ENCODE measurements around the gene MYO1A.
A peak's percentile ranks its signal among the peaks of the same experiment; 100 is the strongest.

MYO1A gene

DNA sequence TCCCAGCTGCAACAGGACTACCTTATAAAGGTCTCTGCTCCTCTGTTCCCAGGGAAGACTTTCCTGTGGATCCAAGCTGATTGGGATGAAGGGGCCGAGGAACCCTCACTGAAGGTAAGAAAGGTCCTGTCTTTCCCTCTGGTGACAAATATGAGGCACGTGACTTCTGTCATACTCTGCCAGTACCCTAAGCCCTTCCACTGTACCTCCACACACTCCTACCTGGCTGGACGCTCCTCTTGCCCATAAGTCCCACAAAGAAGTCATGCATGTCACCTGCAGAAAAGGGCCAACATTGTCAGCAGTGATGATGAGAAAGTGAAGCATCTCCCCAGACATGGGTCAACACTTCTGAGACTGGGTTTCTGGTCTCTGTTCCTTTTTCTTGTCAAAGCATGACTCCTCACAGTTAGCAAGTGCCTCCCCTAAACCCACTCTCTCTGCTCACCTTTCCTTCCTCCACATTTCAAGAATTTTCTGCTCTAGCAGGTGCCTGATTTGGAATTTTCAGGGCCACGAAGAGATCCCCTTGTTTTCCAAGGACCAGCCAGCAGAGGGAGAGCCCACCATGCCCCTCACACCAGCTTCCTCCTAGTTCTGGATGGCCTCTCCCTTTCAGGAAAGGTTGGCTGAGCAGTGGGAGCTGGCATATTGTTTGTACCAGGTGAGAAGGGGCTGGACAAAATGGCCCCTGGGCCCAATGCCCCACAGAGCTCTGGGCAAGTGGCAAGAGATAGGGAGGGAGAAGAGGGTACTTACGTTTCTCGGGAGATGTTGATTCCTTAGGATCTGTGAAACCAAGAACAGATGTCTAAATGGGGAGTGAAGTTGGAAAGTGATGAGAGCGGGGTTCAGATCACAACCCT lies 37.1 kb downstream of the MYO1A start:
- DNase-seq, result no peak

DNA sequence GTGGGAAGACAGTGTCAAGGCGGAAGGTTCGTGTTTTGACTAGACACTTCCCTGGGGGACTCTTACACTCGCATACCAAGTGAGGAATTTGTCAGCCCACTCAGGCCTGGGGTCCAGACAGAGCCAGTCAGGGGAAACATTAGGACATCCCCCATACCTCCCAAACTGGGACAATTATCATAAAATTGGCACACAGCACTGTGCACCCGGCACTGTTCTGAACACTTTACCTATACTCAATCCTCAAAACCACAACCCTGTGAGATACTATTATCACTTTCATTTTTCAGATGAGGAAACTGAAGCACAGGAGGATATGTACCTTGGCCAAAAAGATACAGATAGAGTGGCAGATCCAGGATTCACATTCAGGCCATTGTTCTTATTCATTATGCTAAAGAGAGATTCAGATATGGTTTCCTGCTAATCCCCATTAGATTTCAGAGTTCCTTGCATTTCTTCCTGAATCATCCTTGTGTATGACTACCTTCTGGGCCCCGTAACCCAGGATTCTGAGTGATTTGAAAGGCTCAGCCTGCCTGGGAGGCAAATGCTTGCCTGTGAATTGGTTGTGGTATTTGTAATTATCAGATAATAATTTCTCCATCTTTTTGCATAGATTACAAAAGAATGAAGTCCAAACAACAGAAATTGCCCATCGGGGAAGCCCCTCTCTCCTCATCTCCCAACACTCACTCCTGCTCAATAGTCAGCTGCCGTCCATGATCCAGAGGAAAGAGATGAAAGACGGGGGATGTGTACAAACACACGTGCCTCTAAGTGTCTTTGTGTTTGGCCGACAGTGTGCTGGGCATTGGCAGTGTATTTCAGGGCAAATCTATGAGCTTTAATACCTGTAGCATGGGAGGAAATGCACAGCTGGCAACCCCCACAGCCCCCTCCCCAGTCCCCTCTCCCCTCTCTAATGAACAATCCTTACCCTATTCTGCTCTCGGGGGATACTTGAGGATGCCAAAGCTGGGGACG lies 38.2 kb downstream of the MYO1A start:
- DNase-seq, result no peak

DNA sequence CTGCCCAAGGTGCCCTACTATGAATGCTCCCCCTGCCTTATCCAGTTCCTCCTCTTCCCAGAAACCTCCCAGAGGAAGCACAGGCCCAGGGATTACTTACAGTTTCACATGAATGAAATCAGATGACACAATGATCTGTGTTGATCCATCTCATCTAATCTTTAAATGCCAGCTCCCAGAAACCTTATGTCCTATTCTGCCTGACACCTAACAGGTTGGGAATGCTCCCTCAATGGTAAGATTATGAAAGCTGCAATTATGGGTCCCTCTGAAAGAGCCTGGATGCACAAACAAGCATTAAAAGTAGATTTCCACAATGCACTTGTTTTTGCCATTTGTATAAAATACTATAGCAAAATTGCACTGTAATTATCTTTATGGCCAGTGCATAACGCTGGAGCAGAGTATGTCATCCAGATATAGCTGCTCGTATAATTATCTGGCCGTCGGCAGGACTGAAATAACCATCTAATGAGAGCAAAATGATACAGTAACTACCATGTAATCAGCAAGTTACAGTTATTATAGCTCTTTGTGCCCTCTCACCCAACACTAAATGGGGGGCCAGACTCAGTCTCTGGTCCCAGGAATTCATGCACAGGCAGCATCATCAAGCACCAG lies 39.2 kb downstream of the MYO1A start:
- DNase-seq, result no peak

DNA sequence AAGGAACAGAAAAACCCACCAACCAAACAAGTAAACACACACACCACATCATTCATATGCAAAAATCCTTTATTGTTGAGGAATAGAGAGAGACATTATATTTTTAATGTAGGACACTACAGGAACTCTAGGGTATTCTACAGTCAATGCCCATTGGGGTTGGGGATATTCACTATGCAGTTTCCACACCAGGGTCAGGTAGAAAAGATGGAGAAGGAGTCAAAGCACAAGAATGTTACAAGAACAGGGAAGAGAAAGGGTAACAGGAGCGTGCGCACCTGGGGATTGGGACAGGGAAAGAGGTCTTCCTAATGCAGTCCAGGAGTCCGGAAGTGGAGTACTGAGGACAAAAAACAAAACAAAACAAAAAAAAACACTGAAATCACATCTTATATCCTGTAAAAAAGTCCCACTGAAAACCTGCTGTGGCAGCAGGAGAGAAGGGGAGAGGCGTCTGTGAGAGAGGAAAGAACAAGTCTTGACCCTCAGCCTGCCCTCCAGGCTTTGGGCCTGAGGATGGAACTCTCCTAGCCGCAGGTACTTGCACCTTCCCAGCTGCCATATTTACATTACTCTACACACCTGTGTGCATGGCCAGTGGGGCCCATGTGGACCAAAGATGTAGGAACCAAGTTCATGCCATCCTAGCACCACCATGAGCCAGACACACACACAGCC lies 39.8 kb downstream of the MYO1A start:
- DNase-seq, result no peak

DNA sequence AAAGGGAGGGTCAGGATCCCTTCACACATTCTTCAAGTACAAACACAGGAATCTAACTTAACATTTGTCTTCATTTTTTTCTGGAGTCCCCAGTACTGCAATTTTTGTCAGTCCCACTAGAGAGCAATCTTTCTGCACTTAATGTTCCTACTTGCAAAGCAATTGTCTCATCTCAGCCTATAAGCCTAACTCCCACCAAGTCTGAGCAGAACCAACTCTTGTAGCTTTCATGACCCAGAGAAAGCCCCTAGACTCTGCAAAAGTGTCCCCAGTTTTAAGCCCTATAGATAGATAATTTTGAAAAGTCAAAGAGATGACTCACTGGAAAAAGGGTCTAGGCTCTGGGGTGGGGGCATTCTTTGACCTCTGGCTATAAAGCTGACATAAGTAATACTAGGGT lies 41.8 kb downstream of the MYO1A start:
- DNase-seq, result peak; percentile 47

DNA sequence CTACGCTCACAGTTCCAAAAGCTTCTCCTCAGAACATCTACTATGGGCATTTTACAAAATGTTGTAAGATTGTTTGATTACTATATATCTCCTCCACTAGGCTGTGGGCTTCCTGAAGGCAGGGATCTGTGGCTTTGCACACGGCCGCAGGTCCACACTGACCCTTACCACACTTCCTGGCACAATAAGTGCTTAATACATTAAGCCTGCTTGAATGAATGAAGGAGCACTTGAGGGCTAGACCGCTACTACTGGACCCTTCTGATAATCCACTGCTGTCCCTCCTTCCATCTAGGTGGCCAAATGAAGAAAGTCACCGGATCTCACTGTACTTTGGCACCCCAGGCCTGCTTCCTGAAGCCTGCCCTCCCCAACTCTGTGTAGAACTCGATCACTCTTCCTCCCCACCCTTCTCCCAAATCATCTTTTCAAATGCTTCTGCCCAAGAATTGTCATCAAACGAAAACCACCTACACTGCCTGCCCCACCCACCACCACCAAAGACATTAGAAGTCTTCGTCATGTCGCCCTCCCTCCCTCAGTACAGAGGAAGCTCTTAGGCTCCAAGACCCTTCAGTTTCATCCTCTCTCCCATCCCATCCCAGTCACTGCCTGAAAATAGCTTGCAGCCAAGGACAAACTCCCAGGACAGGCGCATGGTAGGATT lies 43.0 kb downstream of the MYO1A start:
- no peak for DNase-seq

DNA sequence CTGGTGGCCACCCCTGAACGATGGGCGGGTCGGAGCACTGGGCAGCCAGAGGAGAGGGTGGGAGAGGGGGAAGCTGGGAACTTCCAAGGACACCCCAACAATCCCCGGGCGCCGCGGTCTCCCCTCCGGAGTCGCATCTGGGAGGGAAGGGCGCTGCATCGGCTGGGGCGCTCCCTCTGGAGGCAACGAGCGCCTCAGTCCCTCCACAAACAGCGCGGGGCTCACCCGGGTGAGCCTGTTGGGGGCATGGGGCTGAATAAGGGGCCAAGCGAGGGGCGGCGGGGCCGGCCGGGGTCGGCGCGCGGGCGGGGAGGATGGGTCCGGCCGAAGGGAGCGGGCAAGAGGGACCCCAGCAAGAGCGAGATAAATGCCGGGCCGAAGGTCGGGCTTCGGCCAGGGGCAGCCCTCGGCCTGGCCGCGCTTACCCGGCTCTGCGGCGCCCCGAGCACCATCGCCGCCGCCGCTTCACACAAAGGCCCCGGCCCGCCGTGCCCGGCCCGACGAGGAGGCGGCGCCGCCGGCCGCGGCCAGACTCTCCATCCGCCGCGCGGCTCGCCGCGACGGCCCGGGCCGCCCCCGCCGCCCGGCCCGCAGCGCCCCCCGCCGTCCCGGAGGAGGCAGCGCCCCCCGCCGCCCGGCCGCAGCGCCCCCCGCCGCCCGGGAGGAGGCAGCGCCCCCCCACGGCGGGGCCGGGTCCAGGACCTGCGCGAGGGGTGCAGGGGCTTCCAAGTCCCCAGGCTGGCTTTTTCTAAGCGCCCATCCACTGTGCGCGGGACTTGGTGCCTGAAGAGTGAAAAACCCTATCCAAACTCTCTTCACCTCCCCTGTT lies 43.7 kb downstream of the MYO1A start, which contains the start of gene ZBTB39:
TSS of gene ZBTB39 (minus strand) at position 567 of the 829 bp plus-strand sequence. CDS start 1,629 bp downstream, outside the sequence.
- no peak for DNase-seq

DNA sequence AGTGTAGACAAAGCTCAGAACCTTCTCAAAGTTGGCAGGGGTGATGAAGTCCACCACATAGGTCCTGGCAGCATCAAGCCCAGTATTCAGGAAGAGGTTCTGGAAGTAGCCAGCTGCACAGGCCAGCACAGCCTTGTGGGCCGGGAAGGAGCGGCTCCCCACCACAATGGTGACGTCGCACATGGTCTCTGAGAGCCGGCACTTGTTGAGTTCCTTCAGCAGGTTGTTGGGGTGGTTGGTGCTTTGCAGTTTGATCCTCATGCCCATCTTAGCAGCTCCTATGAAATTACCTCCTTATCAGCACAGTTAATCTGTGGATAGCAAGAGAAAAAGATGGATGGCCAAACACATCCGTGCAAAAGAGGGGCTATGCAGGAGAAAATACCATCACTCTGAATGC lies 45.3 kb downstream of the MYO1A start:
- no peak for DNase-seq

DNA sequence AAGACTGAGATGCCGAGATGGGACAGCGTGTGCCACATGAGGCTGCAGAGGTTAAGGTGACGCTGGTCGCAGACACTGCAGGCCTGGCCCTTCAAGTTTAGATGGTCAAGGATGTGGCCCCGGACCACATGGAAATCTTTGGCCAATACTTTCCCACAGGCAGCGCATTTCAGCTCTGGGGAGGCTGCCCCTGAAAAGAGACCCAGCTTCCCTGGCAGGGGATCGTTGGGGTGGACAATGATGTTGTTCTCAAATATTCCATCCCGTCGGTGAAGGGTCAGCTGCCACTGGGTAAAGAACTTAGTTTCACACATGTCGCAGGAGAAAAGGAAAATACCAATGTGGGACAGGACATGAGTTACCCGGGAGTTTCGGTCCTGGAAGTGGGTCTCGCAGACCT lies 46.5 kb downstream of the MYO1A start:
- DNase-seq, result no peak

DNA sequence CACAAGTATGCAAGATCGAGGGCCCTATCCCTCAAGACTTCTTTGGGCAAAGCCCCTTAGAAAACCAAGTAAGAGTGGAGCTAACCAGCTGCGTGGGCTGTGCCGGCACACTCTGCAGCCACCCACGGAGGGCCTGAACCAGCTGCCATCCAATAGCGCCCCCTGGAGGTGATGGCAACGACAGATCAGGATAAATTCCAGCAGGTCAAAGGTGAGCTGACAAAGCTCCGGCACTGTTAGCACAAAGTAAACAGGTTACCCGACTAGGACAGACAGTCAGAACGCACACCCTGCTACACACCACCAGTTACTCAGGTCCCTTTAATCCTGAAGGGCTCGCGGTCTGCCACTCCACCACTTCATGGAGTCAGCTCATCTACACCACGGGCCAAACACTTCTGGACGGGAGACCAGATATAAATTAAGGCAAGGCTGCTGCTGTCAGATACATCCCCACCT lies 48.5 kb downstream of the MYO1A start:
- DNase-seq, result peak; percentile 22

DNA sequence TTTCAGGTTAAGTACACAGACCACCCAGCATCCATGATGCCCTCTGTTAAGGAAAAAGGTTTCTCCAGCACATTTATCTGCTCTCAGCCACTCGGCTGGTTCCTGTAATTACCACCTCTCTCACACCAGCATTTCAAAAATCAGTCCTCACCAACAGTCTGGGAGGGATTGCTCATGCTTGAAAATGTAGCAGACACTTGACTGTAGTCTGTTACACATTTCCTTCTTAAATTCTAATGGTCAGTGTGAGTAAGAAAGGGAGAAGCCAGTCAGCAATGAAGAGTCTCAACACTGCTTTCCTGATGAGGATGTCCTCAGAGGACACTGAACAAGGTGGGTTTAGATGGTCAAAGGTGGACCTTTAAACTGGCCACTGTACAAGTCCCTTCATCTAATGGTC lies 49.5 kb downstream of the MYO1A start:
- no peak for DNase-seq

DNA sequence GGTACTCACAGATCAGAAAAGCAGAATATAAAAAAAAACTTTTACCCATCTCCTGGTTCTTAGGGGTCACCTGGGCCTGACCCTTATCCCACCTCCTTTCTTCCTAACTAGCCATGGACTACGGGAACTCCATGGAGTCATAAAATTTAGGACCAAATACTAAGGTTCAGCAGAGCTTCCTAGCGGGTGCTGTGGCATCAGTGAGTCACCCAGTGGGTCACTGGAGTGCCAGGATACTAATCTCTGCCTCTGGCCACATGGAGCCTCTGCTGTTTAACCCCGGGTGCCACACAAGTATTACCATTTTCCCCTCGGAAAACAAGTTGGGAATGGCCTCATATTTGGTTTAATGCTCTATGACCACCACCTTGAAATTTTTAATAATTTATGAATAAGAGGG lies 50.5 kb downstream of the MYO1A start:
- DNase-seq, result no peak

DNA sequence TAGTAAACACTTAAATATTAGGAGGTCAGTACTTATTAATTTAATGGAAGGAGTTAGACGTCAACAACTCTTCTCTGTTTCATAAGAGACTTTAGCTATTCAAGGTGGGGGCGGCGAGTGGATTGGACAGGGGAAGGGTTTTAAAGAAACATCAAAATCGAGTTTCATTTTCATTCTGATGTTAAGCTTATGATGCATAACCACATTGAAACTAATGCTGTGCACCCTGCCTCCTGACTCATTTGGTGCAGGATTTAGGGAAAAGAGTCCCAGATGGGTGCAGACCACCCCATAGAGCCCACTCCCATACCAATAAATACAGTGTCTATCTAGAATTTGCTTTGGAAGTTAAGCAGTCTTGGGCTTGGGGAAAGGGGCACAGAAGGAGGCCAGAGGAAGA lies 50.9 kb downstream of the MYO1A start:
- DNase-seq, result no peak

DNA sequence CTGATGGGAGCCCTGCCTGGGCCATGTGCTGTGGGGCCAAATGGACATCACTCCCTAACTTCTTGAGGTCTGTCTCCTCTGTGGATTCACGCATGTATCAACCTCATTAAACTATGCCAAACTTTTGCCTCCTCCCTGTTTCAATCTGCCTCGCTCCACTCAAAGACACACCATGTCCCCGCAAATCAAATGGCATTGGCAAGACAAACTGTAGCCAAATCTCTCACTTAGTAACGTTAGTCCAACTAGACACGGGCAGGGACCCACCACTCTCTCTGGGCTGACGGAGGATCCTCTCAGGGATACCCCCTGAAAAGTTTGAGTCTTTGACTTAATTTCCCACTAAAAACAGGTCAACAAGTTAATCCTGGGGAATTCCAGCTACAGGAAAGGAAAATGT lies 51.6 kb downstream of the MYO1A start:
- DNase-seq, result no peak

DNA sequence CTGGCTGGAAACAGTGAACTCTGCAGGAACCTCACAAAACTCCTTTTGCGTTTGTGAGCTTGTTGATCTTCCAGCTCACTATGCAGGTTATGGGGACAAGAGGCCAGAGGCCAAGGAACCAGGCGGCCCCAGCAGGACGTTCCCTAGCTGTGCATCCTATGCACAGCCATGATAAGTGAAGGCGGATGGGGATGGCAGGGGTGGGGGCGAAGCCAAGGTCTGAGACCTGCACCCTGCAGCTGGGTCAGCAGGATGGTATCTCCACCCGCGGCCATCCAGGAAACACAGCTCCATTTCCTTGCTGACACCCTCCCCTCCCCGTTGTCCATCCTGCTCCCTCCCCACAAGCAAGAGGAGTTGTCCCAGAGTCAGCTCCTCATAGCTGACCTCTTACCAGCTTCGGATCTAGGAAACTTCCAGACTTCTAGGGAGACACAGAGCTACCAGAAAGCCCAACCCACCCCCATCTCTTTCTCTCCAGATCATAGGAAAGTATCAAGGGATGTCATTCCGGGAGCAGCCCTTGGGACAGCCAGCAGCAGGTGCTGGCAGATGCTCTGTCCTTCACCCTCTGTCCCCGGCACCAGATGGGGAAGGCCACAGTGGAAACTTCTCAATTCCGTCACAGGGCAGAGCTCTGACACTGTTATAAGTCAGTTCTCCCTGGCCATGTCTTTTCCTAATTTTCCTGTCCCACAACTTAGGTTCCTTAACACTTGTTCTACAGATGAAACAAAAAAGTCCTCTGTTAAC lies 53.0 kb downstream of the MYO1A start:
- DNase-seq, result no peak

DNA sequence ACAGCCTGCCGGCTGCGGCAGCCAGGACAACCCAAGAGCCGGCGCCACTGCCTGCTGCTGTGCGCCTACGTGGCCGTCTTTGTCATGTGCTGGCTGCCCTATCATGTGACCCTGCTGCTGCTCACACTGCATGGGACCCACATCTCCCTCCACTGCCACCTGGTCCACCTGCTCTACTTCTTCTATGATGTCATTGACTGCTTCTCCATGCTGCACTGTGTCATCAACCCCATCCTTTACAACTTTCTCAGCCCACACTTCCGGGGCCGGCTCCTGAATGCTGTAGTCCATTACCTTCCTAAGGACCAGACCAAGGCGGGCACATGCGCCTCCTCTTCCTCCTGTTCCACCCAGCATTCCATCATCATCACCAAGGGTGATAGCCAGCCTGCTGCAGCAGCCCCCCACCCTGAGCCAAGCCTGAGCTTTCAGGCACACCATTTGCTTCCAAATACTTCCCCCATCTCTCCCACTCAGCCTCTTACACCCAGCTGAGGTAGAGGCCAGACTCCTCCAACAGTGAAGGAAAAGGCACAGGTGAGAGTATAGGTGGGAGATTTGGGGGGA lies 53.9 kb downstream of the MYO1A start:
- no peak for DNase-seq

DNA sequence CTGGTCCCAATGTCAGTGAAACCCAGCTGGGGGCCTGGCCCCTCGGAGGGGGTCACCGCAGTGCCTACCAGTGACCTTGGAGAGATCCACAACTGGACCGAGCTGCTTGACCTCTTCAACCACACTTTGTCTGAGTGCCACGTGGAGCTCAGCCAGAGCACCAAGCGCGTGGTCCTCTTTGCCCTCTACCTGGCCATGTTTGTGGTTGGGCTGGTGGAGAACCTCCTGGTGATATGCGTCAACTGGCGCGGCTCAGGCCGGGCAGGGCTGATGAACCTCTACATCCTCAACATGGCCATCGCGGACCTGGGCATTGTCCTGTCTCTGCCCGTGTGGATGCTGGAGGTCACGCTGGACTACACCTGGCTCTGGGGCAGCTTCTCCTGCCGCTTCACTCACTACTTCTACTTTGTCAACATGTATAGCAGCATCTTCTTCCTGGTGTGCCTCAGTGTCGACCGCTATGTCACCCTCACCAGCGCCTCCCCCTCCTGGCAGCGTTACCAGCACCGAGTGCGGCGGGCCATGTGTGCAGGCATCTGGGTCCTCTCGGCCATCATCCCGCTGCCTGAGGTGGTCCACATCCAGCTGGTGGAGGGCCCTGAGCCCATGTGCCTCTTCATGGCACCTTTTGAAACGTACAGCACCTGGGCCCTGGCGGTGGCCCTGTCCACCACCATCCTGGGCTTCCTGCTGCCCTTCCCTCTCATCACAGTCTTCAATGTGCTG lies 54.6 kb downstream of the MYO1A start:
- DNase-seq, result no peak

DNA sequence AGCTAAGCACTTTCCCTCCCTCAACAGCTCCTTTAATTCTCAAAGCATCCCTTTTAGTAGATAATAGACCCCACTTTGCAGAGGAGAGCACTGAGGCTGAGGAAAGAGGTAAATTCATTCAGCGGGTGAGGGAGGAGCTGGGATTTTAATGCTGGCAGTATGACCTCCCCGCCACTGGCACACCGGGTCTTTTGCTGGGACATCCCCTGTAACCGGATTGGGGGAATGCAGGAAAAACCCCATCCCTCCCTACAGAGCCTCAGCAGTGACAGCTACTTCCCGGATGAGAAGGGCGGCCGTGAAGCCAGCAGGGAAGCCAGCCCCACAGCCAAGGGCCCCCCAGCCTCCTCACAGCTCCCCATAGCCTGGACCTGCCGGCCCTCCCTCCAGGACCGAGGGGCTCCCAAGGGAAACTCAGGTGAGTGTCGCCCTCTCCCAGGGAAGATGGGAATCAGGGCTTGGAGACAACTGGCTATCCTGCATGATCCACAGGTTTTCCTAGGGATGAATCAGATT lies 55.6 kb downstream of the MYO1A start:
- DNase-seq, result no peak

DNA sequence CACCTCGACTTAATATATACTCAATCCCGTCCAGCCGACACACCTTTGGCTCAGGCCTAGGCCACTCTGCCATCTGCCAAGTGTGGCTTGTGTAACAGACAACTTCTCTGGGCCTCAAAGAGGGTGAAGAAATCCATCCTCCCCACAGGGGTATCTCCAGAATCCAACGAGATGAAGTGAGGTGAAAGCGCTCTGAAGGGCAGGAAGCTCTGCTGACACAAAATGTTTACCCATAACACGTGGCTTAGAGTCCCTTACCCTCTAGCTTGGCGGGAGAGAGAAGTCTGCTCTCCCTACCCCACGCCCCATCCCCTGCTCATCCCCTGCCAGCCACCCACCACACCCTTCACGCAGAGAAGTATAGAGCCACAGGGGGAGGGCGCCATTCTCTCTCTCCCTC lies 56.6 kb downstream of the MYO1A start:
- no peak for DNase-seq

All from NCI-H1694 (cell line).